ENCODE results near the gene CD14. TPM values are rescaled to one million over a fixed set of nuclear protein-coding genes. Genes with fewer than 3 reads are reported as not detected.

Gene CD14
- total RNA-seq, 1 experiment from 2014 or later = 0.42 TPM

- Histone ChIP-seq H3K27ac (ENCODE audit: low read depth, low read length) (no peak overlapping the region), H3K4me2 (ENCODE audit: low read length) (no peak overlapping the region), H3K9me2 (ENCODE audit: insufficient read depth) (no peaks in the 10 kb centered on the region), H2AFZ (ENCODE audit: low read depth, low read length, poor library complexity, severe bottlenecking) (no peak overlapping the region), H3K4me3 (replicated peaks in 1 of 2; ENCODE audit: low read depth in 1 of 2, low read length in 2 of 2) (no peak overlapping the region), H3K79me2 (ENCODE audit: insufficient read depth, low read length) (no peaks in the 10 kb centered on the region), H3K9ac (ENCODE audit: low read length) (no peak overlapping the region), H3K4me1 (ENCODE audit: control insufficient read depth in 1 of 2, insufficient read depth in 2 of 2, low read length in 2 of 2) (no peaks in the 10 kb centered on the region; a peak in 1 of 4 replicates), H4K20me1 (ENCODE audit: insufficient read depth) (no peaks in the 10 kb centered on the region), H3K27me3 (ENCODE audit: insufficient read depth, low read length) (no peaks in the 10 kb centered on the region), H3K9me3 (ENCODE audit: control insufficient read depth in 1 of 2, insufficient read depth in 1 of 2, low read depth in 1 of 2, low read length in 2 of 2) (no peaks in the 10 kb centered on the region), H3K36me3 (ENCODE audit: control insufficient read depth in 1 of 2, insufficient read depth in 2 of 2, low read length in 2 of 2) (no peaks in the 10 kb centered on the region)
- DNase-seq (ENCODE audit: low read depth, low spot score) (no peak), ATAC-seq (no peak; the same call in 1 of the 2 replicates)
- ChIA-PET CTCF (no interaction called here), POLR2A (no interaction called here), RAD21 (ENCODE audit: low non-redundant PET in 1 of 2, low total read pairs in 2 of 2, uncharacterized antibody in 2 of 2, unreplicated experiment in 2 of 2) (no interaction called here)
- BruUV-seq (replicated peaks) = no TSS peak
- intact Hi-C loops (cut with micrococcal nuclease) = no loop called here
- no peak for TF ChIP-seq REST (IDR thresholded peaks at IDR 0.05; ENCODE audit: low read depth)
- no peak for TF ChIP-seq EZH2phosphoT487 (IDR thresholded peaks at IDR 0.05; ENCODE audit: borderline replicate concordance)
- no peak for TF ChIP-seq ELF1 (IDR thresholded peaks at IDR 0.05; ENCODE audit: borderline replicate concordance, low read depth)
- no peak for TF ChIP-seq POLR2AphosphoS5 (IDR thresholded peaks at IDR 0.05; ENCODE audit: low read depth, low read length)
- no peak for TF ChIP-seq EGR1 (IDR thresholded peaks at IDR 0.05; ENCODE audit: low read depth)
- no peak for TF ChIP-seq MAX (IDR thresholded peaks at IDR 0.05)
- TF ChIP-seq CBX3 (IDR thresholded peaks at IDR 0.05; ENCODE audit: low read depth) = no peak
- TF ChIP-seq JUND (IDR thresholded peaks at IDR 0.05) = no peak
- no peak for TF ChIP-seq FOSL1 (IDR thresholded peaks at IDR 0.05; ENCODE audit: low read depth)
- TF ChIP-seq EZH2 (IDR thresholded peaks at IDR 0.05) = no peak
- TF ChIP-seq POLR2A (IDR thresholded peaks at IDR 0.05; ENCODE audit: borderline replicate concordance, extremely low read depth, insufficient read depth, insufficient read length) = no peak
- TF ChIP-seq CEBPB (IDR thresholded peaks at IDR 0.05; ENCODE audit: low read depth) = no peak
- TF ChIP-seq ZFX (IDR thresholded peaks at IDR 0.05) = no peak
- no peak for TF ChIP-seq SIN3A (IDR thresholded peaks at IDR 0.05; ENCODE audit: low read depth)
- TF ChIP-seq YY1 (IDR thresholded peaks at IDR 0.05; ENCODE audit: extremely low read depth, insufficient replicate concordance, low read depth, low read length) = no peak
Observed at GRCh38 chr5:140591747-140592372, 41.1 kb downstream of the CD14 start.
